ENCODE data around the gene CLDN4.

CLDN4 gene

GRCh38 chr7:73864981-73865711, 34.4 kb downstream of the CLDN4 start:
- Mint-ChIP-seq H3K27ac (no peak overlapping the region), H3K9me3 (no peaks in the 10 kb centered on the region), H3K27me3 (no peaks in the 10 kb centered on the region), H3K36me3 (no peaks in the 10 kb centered on the region), H3K4me1 (no peaks in the 10 kb centered on the region), H3K4me3 (no peak overlapping the region)
- no peak for DNase-seq
- CTCF ChIA-PET: interaction anchor here (0.6 to 1.1 kb wide), 3 partner anchors 10 to 166 kb away, joined by 3 to 4 read pairs (median 4); no protein-coding TSS in a partner anchor

DNA sequence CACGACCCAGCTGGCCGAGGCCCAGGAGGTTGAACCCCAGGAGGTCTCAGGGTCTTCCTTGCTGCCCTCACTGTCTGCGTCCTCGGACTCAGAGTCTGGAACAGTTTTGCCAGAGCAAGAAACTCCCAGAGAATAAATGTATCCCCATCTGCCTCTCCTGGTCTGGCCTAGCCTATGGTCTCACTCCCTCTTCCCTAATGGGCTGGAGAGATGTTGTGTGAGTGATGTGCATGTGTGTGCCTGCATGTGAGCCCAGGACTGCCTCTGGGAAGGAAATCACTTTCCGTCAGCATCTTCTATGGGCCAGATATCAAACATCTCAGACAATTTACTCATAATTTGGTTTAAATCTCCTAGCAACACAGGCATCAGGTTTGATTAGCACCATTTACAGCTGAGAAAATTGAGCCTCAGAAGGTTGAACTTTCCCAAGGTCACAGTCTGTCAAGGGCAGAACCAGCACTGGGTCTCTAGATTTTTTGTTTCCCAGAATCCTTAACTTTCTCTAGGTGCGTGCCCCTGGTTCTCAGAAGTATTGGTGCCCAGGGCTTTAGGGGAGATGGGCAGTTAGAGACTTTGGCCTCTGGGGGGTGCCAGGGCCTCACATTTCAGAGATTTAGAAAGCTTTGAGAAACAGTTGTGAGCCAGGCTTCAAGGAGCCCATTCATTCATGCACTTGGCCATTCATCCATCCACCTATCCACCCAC, 35.1 kb downstream of the CLDN4 start:
- Mint-ChIP-seq H3K27ac (no peak overlapping the region), H3K9me3 (no peaks in the 10 kb centered on the region), H3K4me1 (no peaks in the 10 kb centered on the region), H3K27me3 (no peaks in the 10 kb centered on the region), H3K4me3 (no peak overlapping the region), H3K36me3 (no peaks in the 10 kb centered on the region)
- DNase-seq: peak; percentile 29
- CTCF ChIA-PET: interaction anchor here (0.6 to 1.0 kb wide), 2 partner anchors 160 to 166 kb away, joined by 3 read pairs; no protein-coding TSS in a partner anchor

- Mint-ChIP-seq H3K9me3 (no peaks in the 10 kb centered on the region), H3K4me3 (no peak overlapping the region), H3K27me3 (no peaks in the 10 kb centered on the region), H3K36me3 (no peaks in the 10 kb centered on the region), H3K4me1 (no peaks in the 10 kb centered on the region), H3K27ac (no peak overlapping the region)
- CTCF ChIA-PET: interaction anchor here (1.0 kb wide), 1 partner anchor 160 kb away, joined by 3 read pairs; no protein-coding TSS in a partner anchor
- DNase-seq: no peak
Measured at GRCh38 chr7:73866446-73866767, 35.6 kb downstream of the CLDN4 start.

DNA sequence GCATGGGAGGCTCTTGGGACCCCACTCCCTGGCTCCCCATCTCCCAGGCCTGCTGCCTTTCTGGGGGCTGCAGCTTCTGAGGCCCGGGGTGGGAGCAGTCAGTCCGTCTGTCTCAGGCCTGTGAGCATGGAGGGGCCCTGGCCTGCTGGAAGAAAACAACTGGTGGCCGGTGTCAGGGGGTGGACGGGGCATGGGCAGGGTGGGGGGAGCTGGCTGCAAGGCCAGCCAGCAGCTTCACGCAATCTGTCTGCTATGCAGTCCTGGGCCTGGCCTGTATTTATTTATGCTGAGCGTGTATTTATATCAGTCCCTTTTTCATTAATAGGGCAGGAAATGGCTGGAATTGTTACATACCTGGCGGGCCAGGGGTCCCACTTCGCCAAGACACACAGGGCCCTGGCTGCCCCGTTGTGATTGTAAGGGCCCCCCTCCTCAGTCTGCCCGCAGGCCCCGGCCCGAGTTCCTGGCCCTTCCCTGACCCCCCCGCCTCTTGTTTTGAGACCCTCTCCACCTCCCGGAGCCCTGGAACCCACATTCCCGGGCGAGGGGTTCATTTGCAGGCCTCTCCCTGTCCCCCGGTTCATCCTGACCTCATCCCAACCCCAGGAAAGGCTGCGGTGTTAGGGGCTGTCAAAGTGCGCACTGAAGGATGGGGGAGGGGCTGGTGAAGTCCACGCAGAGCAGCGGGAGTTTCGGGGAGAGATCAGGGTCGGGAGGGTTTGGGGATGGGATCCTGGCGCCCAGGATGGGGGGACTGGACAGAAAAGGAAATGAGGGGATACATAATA, 38.4 kb downstream of the CLDN4 start:
- Mint-ChIP-seq H3K36me3 (no peaks in the 10 kb centered on the region), H3K4me1 (no peaks in the 10 kb centered on the region), H3K9me3 (no peaks in the 10 kb centered on the region), H3K27ac (no peak overlapping the region), H3K4me3 (no peak overlapping the region), H3K27me3 (no peaks in the 10 kb centered on the region)
- no peak for DNase-seq
- CTCF ChIA-PET: no interaction called here

GRCh38 chr7:73870041-73870492, 39.3 kb downstream of the CLDN4 start:
- Mint-ChIP-seq H3K9me3 (no peaks in the 10 kb centered on the region), H3K4me3 (no peak overlapping the region), H3K27ac (no peak overlapping the region), H3K4me1 (no peaks in the 10 kb centered on the region), H3K36me3 (no peaks in the 10 kb centered on the region), H3K27me3 (no peaks in the 10 kb centered on the region)
- CTCF ChIA-PET: no interaction called here
- no peak for DNase-seq

- no peaks in the 10 kb centered on the region for H3K9me3 Mint-ChIP-seq
- no peak for DNase-seq
- no peaks in the 10 kb centered on the region for H3K4me1 Mint-ChIP-seq
- CTCF ChIA-PET: no interaction called here
- no peaks in the 10 kb centered on the region for H3K36me3 Mint-ChIP-seq
- no peaks in the 10 kb centered on the region for H3K27me3 Mint-ChIP-seq
- no peak overlapping the region for H3K27ac Mint-ChIP-seq
- no peak overlapping the region for H3K4me3 Mint-ChIP-seq
Measured at GRCh38 chr7:73871163-73872011, 40.6 kb downstream of the CLDN4 start.

GRCh38 chr7:73872056-73872908, 41.5 kb downstream of the CLDN4 start:
- H3K4me1 Mint-ChIP-seq: no peaks in the 10 kb centered on the region
- DNase-seq: no peak
- no peak overlapping the region for H3K27ac Mint-ChIP-seq
- H3K4me3 Mint-ChIP-seq: no peak overlapping the region
- H3K36me3 Mint-ChIP-seq: no peaks in the 10 kb centered on the region
- no peaks in the 10 kb centered on the region for H3K27me3 Mint-ChIP-seq
- H3K9me3 Mint-ChIP-seq: no peaks in the 10 kb centered on the region
- CTCF ChIA-PET: no interaction called here

- Mint-ChIP-seq H3K4me1 (no peaks in the 10 kb centered on the region), H3K36me3 (no peaks in the 10 kb centered on the region), H3K9me3 (no peaks in the 10 kb centered on the region), H3K4me3 (no peak overlapping the region), H3K27ac (no peak overlapping the region), H3K27me3 (peaks cover 8% of the 10 kb centered on the region)
- no peak for DNase-seq
- CTCF ChIA-PET: interaction anchor here (1.0 kb wide), 1 partner anchor 61 kb away, joined by 3 read pairs; no protein-coding TSS in a partner anchor
Measured at GRCh38 chr7:73876361-73876760, 45.6 kb downstream of the CLDN4 start.

- no peaks in the 10 kb centered on the region for H3K4me1 Mint-ChIP-seq
- no peak for DNase-seq
- H3K9me3 Mint-ChIP-seq: no peaks in the 10 kb centered on the region
- H3K27ac Mint-ChIP-seq: no peak overlapping the region
- no peak overlapping the region for H3K4me3 Mint-ChIP-seq
- no peaks in the 10 kb centered on the region for H3K36me3 Mint-ChIP-seq
- CTCF ChIA-PET: no interaction called here
- peaks cover 14% of the 10 kb centered on the region for H3K27me3 Mint-ChIP-seq
Measured at GRCh38 chr7:73876973-73877372, 46.2 kb downstream of the CLDN4 start.

DNA sequence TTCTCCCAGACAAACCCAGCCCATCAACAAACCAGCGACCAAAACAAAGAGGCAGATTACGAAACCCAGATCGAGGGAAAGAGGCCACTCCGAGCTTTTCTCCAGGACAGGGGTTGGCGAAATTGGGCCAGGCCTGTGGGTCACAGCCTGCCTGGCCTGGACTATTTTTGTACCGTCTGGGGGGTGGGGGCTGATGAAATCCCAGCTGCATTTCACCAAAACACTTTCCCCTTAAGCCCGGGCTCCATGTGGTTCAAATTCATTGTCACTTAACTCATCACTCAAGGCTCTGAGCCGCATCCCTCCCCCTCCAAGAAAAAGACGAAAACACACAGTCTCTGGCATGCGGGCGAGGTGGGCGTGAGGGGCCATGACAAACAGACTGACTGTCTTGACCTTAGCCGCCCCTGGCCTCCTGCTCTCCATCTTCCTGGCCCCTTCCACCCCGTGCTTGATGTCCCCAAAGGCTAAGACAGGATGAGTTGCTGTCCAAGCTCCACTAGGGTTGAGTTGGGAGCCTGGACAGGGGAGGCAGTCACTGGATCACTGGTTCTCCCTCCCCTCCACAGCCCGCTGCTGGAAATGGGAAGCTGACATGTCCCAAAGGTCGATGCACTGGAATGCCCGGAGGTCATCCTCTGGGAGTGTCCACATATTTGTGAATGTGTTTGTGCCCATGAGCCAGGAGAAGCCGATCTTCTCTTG, 49.3 kb downstream of the CLDN4 start:
- peaks cover 25% of the 10 kb centered on the region for H3K27me3 Mint-ChIP-seq
- DNase-seq: no peak
- no peak overlapping the region for H3K4me3 Mint-ChIP-seq
- H3K36me3 Mint-ChIP-seq: no peaks in the 10 kb centered on the region
- CTCF ChIA-PET: no interaction called here
- no peaks in the 10 kb centered on the region for H3K9me3 Mint-ChIP-seq
- no peak overlapping the region for H3K27ac Mint-ChIP-seq
- no peaks in the 10 kb centered on the region for H3K4me1 Mint-ChIP-seq

GRCh38 chr7:73880755-73881328, 50.0 kb downstream of the CLDN4 start:
- H3K9me3 Mint-ChIP-seq: no peaks in the 10 kb centered on the region
- no peak overlapping the region for H3K4me3 Mint-ChIP-seq
- H3K27ac Mint-ChIP-seq: no peak overlapping the region
- CTCF ChIA-PET: no interaction called here
- DNase-seq: no peak
- no peaks in the 10 kb centered on the region for H3K4me1 Mint-ChIP-seq
- no peaks in the 10 kb centered on the region for H3K36me3 Mint-ChIP-seq
- peaks cover 31% of the 10 kb centered on the region for H3K27me3 Mint-ChIP-seq

DNA sequence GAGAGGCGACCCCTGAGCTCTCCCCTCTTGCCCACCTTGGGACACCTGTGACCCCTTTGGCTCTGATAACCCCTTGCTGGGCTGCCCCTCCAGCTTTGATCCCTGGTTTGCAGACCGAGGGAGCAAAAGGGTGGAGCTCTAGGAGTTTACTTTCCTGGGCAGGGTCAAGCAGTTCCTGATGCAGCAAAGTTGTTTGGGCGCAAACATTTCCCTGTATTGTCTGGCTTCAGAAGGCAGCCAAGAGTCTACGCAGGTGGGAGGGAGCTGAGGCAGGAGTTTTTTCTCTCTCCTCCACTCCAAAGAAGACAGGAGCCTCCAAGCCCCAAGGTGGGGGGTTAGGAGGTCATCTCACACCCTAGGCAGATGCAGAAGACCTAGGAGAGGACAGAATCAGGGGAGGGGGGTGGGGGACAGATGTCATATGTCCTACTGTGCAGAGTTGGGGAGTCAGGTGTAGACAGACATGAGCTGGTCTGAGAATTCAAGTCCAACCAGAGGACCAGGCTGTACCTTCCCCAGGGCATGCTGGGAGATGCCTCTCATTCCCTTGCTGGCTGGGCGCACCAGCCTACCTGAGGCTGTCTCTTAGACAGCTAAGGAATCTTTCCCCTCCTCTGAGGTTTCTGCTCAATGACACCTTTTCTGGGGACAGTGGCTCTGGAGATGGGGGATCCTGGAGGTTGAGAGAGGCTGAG, 50.7 kb downstream of the CLDN4 start:
- Mint-ChIP-seq H3K4me1 (no peaks in the 10 kb centered on the region), H3K36me3 (no peaks in the 10 kb centered on the region), H3K27me3 (peaks cover 38% of the 10 kb centered on the region), H3K27ac (no peak overlapping the region), H3K9me3 (no peaks in the 10 kb centered on the region), H3K4me3 (no peak overlapping the region)
- DNase-seq: no peak
- CTCF ChIA-PET: no interaction called here

All from activated naive CD4-positive, alpha-beta T cell treated with anti-CD3 and anti-CD28 coated beads, Interleukin-2, amount 10 ng/mL, durations not matched to agents 7 days and 5 days (primary cell).